HL-60 (cell line): ENCODE measurements around the gene ZDHHC9.

Source experiments
- CTCF ChIP-seq: IDR thresholded peaks from one replicate; pipeline ENCODE4 v1.5.1; 2011; ENCODE audit warnings: low read length, control low read depth, inconsistent platforms; ENCODE audit not compliant: insufficient read depth
- POLR2AphosphoS5 ChIP-seq: IDR thresholded peaks from 2 replicates; pipeline ENCODE4 v1.6.1; 2012; ENCODE audit warnings: low read depth
- SPI1 ChIP-seq: IDR thresholded peaks from 2 replicates; pipeline ENCODE4 v1.6.1; 2012; ENCODE audit warnings: low read depth, mild to moderate bottlenecking, borderline replicate concordance

DNA sequence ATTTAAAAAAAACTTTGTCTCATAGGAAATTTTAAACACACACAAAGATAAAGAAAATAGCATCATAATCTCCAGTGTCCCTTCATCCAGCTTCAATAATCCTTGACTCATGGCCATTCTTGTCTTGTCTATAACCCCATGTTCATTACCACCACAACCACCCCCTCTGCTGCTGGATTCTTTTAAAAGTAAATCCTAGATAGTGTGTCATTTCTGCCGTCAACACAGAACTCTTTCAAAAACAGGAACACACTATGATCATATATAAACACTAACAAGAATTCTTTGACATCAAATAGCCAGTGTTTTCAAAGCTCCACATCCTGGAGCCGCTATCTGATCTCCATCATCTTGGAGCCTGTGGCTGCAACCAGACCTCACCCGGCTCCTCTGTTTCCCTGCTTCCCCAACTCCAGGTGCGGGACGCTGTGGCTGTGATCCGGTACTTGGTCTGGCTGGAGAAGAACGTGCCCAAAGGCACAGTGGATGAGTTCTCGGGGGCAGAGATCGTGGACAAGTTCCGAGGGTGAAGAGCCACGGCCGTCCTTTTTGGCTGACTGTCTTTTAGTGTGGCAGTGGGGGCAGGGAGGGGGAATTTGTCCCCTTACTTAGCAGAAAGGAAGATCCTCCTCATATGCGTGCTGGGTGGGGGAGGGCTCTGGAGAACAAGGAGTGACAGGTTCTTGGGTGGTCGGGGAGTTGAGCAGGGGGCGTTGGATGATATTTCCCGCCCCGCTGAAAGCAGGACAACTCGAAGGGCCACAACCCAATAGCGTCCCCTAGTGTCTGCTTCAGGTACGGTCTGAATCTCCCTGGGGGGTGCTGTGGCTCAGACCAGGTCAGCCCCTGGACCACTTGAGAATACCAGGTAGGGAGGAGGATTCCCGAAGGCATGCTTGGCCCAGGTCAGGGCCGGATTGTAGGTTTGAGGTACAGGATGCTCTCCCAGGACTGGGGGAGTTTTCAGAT lies 89.3 kb downstream of the ZDHHC9 start:
- TF ChIP-seq CTCF: no peak
- TF ChIP-seq SPI1: no peak
- TF ChIP-seq POLR2AphosphoS5: no peak
